AG09319 (cell line): ENCODE results near the gene ARHGEF10L.
A peak's percentile ranks its signal among the peaks of the same experiment; 100 is the strongest.

Experiments
- DNase-seq: peaks from one replicate; pipeline ENCODE4 v3.0.0-alpha.2; 2010; ENCODE audit warnings: low read depth; ENCODE audit errors: extremely low read depth
- CTCF ChIP-seq: IDR thresholded peaks from 2 replicates; pipeline ENCODE4 v1.5.1; 2011; ENCODE audit warnings: low read depth, mild to moderate bottlenecking, inconsistent platforms, low read length, moderate library complexity

ARHGEF10L gene

DNA sequence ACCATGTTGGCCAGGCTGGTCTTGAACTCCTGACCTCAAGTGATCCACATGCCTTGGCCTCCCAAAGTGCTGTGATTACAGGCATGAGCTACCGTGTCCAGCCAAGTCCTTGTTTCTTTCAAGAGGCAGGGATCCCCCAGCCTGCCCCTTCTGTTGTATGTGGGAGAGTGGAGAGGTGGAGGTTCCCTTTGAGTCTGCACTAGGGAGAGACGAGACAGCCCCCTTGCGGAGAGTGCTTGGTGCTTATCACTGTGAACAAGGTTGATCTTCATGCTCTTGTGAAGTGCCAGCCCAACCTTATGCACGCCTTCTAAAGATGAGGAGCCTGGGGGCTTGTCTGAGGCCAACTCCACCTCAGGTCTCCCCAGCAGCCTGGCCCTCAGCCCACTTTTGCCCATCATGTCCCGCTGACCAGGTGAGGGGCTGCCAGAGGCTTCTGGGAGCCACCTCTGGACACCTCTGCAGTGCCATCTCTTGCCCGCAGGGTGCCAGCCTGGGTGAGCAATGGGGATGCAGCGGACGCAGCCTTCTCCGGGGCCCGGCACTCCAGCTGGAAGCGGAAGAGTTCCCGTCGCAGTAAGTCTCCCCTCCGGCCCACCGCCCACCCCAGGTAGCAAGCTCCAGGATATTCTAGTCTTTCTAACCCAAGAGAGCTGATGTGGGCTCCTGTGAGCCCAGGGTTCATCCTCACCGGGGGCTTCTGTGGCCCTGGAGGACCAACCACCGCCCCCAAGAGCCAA is 62.3 kb downstream of the ARHGEF10L start:
- TF ChIP-seq CTCF, result no peak
- DNase-seq, result no peak

GRCh38 chr1:17603091-17603841 is 63.8 kb downstream of the ARHGEF10L start:
- no peak for DNase-seq
- no peak for TF ChIP-seq CTCF

DNA sequence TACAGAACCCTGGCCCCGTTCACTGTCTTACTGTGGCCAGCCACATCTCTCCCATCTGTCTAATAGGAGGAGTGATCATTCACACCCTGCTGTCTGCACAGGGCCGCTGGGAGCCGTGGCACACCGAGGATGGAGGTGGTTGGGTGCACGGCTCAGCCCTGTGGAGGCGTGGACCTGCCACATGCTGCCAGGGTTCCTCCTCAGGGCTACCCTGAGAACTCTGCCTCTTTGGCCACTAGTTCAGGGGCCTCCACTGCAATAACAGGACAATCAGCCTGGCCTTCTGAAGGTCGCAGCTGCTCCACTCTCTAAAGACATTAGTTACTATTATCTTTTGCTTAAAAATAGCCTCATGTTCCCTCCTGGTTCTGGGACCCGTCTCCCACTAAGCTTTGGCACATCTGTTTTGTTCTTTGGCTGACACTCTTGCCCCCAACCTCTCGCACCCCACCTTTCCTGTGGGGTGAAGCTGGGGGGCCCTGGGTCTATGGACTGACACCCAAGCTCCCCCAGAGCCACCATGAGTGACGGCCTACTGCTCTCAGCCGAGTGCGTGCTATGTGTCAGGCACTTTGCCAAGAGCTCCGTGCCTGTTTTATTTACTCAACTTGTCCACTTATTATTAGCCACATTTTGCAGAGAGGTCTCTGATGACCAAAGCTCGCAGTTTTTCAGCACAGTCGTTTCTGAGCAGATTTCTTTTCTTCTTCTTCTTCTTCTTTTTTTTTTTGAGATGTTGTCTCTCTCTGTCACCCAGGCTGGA is 66.3 kb downstream of the ARHGEF10L start:
- no peak for TF ChIP-seq CTCF
- no peak for DNase-seq

DNA sequence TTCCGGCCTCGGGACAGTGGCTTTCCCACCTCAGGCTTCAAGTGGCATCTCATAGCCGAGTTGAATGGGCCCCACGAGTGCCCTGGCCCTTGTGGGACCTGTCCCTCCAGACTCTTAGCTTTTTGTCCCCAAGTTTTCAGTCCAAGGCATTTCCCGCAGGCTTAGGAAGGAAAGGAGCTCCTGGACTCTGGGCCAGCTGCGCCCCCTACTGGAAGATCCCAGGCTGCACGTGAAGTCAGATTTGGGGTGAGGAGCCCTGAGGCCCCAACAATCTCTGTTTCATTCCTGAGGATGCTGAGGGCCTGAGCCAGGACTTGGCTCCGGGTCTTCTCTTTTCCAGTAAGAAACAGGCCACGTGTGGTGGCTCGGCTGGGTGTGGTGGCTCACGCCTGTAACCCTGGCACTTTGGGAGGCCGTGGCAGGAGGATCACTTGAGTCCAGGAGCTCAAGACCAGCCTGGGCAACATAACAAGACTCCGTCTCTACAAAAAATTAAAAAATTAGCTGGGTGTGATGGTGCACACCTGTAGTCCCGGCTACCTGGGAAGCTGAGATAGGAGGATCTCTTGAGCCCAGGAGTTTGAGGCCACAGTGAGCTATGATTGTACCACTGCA is 67.4 kb downstream of the ARHGEF10L start:
- TF ChIP-seq CTCF, result peak; percentile 98
- no peak for DNase-seq

DNA sequence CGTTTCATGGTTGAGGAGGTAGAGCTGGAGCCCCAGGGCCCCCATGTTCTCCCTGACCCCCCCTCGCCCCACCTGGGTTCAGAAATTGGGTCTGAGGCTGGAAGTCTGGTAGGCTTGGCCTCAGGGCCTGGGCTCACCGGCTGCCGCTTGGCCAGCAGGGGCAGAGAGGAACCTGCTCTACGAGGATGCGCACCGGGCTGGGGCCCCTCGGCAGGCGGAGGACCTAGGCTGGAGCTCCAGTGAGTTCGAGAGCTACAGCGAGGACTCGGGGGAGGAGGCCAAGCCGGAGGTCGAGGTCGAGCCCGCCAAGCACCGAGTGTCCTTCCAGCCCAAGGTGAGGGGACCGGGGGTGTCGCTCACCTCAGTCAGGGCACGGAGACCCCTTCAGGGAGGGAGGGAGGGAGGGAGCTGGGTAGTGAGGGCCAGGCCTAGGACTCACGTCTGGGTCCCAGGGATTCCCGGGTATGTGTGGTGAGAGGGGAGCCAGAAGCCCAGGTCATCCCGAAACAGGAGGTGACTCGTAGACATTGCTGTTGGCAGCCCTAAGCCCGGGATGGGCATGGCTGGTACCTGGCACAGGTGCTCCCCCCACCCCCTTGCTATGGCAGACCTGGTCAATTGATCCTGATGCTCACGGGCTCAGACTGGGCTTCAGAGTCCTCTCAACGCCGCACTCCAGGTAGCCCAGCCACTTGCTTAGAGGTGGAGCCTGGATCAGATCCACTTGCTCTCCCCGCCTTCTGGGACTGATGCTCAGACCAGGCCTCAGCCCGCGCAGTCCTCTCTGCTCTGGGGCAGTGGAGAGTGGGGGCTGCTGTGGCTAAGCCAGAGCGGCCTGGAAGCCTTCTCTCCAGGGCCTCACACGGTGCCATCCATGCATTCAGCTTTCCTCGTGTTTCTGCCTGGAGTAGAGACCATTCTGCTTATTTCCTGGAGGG is 68.4 kb downstream of the ARHGEF10L start:
- no peak for TF ChIP-seq CTCF
- DNase-seq, result no peak

- no peak for TF ChIP-seq CTCF
- no peak for DNase-seq
Observed at GRCh38 chr1:17609529-17609928, 70.0 kb downstream of the ARHGEF10L start.
